Testis (tissue), 3 donors: ENCODE measurements around the gene SFXN2. TPM values are rescaled to one million over a fixed set of nuclear protein-coding genes. Genes with fewer than 3 reads are reported as not detected.
A peak's percentile ranks its signal among the peaks of the same experiment; 100 is the strongest.
"Not testable (repeated sequence)": the region's sequence is repeated elsewhere in the genome, so short reads cannot be mapped to it uniquely, and the experiment has no call there.

Experiments used
- DNase-seq: peaks from one replicate; pipeline ENCODE4 v3.0.0-alpha.2; 2019
- H3K27ac ChIP-seq, 2 donors: fragments of 200-600 bp; sonication (generic); one replicate each; pipeline ENCODE4 v1.5.1; 2019
- H3K27me3 ChIP-seq: fragments of 200-600 bp; sonication (generic); one replicate; pipeline ENCODE4 v1.5.1; 2019
- H3K36me3 ChIP-seq: fragments of 200-600 bp; sonication (generic); one replicate; pipeline ENCODE4 v1.5.1; 2017; ENCODE audit warnings: low read depth; ENCODE audit errors: missing control alignments
- H3K4me1 ChIP-seq: fragments of 200-600 bp; sonication (generic); one replicate; pipeline ENCODE4 v1.5.1; 2019
- H3K4me3 ChIP-seq, 2 donors: fragments of 200-600 bp; sonication (generic); one replicate each; pipeline ENCODE4 v1.5.1; 2017 to 2019
- H3K9me3 ChIP-seq: fragments of 200-600 bp; sonication (generic); one replicate; pipeline ENCODE4 v1.5.1; 2017
- POLR2A ChIP-seq: fragments of 450-650 bp; IDR thresholded peaks from one replicate; pipeline ENCODE4 v1.6.1; 2017; ENCODE audit warnings: antibody characterized with exemption, mild to moderate bottlenecking, moderate library complexity
- WGBS, 2 donors: methylation state at CpG; one replicate each; pipeline ENCODE4 v1.1.5; 2018; 5-methylcytosine and 5-hydroxymethylcytosine counted together
- intact Hi-C: fragments of 100-400 bp; cut with DNase I; formaldehyde crosslinking; loops from one replicate; pipeline ENCODE4 v1.15.1; 2023; ENCODE audit warnings: low total_unique reads
- polyA plus RNA-seq: library from polyadenylated mRNA; stranded (reverse); fragments of 350-450 nt; fragmentation: Illumina TruSeq; extraction: RNeasy Lipid Tissue Mini Kit (QIAGEN cat#74804); gene quantifications from one replicate; pipeline ENCODE4 v1.2.3, GENCODE V29; 2014; ENCODE audit warnings: low read depth, low replicate concordance; ENCODE audit not compliant: insufficient read depth
- total RNA-seq, 2 donors: library from RNA; depleted of rRNA; stranded (reverse); fragments of >200 nt; gene quantifications; one replicate each; pipeline ENCODE4 v1.2.3, GENCODE V29; 2016
- TF ChIP-seq, protein P1 (sequence below), 3 experiments: fragments of 450-650 bp in 2 of 3; fragments of 200-600 bp in 1 of 3; sonication (generic) in 1 of 3; IDR thresholded peaks; one replicate each; pipeline ENCODE4 v1.5.1; 2016 to 2019; ENCODE audit warnings: antibody characterized with exemption in 3 of 3, mild to moderate bottlenecking in 2 of 3, moderate library complexity in 1 of 3

The SFXN2 gene
- total and polyA plus RNA-seq, 3 donors from 2014 or later, result 4.4 to 9.8 (median 5.6) TPM

DNA sequence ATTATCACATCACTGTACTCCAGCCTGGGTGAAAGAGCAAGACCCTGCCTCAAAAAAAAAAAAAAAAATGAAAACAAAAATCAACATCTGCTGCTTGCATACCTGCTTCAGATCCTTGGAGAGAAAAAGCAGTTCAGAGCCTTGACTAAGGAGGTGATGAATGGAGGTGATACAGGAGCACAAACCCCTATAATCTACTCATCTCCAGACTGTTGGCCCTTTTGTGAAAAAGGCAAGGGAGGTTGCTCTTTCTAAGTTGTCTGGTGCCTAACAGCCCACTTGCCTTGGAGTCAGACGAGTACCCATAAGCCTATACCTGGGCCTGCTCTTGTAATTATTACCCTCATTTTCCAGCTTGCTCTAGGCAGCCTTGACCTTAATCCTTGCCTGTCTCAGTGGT, 1.4 kb downstream of the SFXN2 start:
- no peak overlapping the region for H3K27ac ChIP-seq
- H3K4me1 ChIP-seq, result peaks cover 25% of the 10 kb centered on the region
- TF ChIP-seq, protein P1, sequence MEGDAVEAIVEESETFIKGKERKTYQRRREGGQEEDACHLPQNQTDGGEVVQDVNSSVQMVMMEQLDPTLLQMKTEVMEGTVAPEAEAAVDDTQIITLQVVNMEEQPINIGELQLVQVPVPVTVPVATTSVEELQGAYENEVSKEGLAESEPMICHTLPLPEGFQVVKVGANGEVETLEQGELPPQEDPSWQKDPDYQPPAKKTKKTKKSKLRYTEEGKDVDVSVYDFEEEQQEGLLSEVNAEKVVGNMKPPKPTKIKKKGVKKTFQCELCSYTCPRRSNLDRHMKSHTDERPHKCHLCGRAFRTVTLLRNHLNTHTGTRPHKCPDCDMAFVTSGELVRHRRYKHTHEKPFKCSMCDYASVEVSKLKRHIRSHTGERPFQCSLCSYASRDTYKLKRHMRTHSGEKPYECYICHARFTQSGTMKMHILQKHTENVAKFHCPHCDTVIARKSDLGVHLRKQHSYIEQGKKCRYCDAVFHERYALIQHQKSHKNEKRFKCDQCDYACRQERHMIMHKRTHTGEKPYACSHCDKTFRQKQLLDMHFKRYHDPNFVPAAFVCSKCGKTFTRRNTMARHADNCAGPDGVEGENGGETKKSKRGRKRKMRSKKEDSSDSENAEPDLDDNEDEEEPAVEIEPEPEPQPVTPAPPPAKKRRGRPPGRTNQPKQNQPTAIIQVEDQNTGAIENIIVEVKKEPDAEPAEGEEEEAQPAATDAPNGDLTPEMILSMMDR (IDR thresholded peaks at IDR 0.05), result no peak
- TF ChIP-seq POLR2A, result no peak
- DNase-seq, result no peak
- whole genome bisulfite sequencing, 2 donors, result 75 to 95% methylated on average over 1 of the region's 1 CpG
- no peaks in the 10 kb centered on the region for H3K27me3 ChIP-seq
- intact Hi-C loops, result no loop called here
- no peaks in the 10 kb centered on the region for H3K9me3 ChIP-seq
- H3K36me3 ChIP-seq, result no peaks in the 10 kb centered on the region
- no peak overlapping the region for H3K4me3 ChIP-seq

DNA sequence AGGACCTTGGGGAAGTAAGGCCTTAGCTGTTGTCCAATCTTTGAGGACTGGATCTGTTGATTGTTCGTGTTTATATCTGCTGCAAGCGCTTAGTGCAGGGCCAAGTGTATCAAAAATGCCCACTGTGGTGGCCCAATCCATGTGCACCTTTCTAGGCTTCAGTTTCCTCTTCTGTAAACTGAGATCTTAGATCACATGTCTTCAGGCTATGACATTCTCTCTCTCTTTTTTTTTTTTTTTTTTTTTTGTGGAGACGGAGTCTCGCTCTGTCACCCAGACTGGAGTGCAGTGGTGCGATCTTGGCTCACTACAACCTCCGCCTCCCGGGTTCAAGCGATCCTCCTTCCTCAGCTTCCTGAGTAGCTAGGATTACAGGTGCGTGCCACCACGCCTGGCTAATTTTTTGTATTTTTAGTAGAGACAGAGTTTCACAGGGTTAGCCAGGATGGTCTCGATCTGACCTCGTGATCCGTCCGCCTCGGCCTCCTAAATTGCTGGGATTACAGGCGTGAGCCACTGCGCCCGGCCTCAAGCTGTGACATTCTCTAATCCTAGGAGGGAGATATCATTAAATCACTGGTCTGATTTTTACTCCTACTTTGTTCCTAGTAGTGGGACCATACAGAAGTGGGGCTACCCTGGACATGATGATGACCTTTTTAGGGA, 2.6 kb downstream of the SFXN2 start:
- DNase-seq, H3K27me3 ChIP-seq, H3K9me3 ChIP-seq, intact Hi-C loops, H3K36me3 ChIP-seq, H3K4me3 ChIP-seq: not testable (repeated sequence)
- peaks cover 28% of the 10 kb centered on the region for H3K4me1 ChIP-seq
- 94 to 96% methylated on average over 18 of the region's 18 CpGs for WGBS, 2 donors
- H3K27ac ChIP-seq, result peak overlapping the region in 1 of 2 donors; percentile 73

DNA sequence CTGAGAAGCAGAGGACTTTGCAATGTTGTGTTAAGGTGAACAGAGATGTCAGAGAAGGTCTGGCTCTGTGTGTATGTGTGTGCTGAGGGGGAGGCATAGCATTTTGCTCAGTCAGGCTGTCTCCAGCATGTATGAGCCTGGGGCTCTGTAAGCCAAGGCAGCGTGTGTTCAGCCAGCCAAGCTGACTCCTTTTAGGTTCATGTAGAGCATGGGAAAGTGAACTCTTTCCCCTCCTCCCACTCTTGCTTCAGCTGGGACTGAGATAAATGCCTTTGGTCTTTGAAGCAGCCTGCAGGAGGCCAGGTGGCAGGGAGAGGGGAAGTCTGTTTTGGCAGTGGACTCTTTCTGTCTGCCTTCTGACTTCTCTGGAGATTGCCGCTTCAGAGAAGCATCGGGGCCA, 3.8 kb downstream of the SFXN2 start:
- H3K27ac ChIP-seq, result peak overlapping the region; percentile 21 to 73
- H3K27me3 ChIP-seq, result no peaks in the 10 kb centered on the region
- H3K36me3 ChIP-seq, result no peaks in the 10 kb centered on the region
- intact Hi-C loops, result no loop called here
- H3K4me3 ChIP-seq, result no peak overlapping the region
- peak; percentile 67 for DNase-seq
- H3K9me3 ChIP-seq, result no peaks in the 10 kb centered on the region
- whole genome bisulfite sequencing, 2 donors, result 24 to 70% methylated on average over 3 of the region's 3 CpGs
- H3K4me1 ChIP-seq, result peaks cover 22% of the 10 kb centered on the region
- TF ChIP-seq POLR2A, result no peak
- TF ChIP-seq, protein P1 (IDR thresholded peaks at IDR 0.05), result no peak

DNA sequence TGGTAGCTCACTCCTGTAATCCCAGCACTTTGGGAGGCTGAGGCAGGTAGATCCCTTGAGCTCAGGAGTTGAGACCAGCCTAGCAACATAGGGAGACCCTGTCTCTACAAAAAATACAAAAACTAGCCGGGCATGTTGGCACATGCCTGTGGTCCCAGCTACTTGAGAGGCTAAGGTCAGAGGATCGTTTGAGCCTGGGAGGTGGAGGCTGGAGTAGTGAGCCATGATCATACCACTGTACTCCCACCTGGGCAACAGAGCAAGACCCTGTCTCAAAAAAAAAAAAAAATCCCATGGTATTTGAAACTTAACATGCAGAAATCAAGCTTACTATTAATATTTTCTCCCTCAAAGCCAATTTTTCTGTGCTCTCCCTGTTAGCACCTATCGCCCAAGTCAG, 5.9 kb downstream of the SFXN2 start:
- TF ChIP-seq POLR2A, result no peak
- TF ChIP-seq, protein P1 (IDR thresholded peaks at IDR 0.05), result no peak
- intact Hi-C loops, result loop anchor here (10.0 kb wide), 1 partner anchor 104 kb away; no protein-coding TSS in a partner anchor
- no peak overlapping the region for H3K27ac ChIP-seq

GRCh38 chr10:102720775-102721301, 6.4 kb downstream of the SFXN2 start:
- TF ChIP-seq, protein P1 (IDR thresholded peaks at IDR 0.05), result no peak
- no peak for TF ChIP-seq POLR2A
- intact Hi-C loops, result loop anchor here (10.0 kb wide), 1 partner anchor 104 kb away; no protein-coding TSS in a partner anchor
- Histone ChIP-seq H3K4me3 (no peak overlapping the region), H3K36me3 (no peaks in the 10 kb centered on the region), H3K9me3 (no peaks in the 10 kb centered on the region), H3K27me3 (no peaks in the 10 kb centered on the region), H3K4me1 (peaks cover 13% of the 10 kb centered on the region), H3K27ac (no peak overlapping the region)
- DNase-seq, result no peak
- 51 to 67% methylated on average over 6 of the region's 6 CpGs for WGBS, 2 donors

More for the DNA sequence above, 5.9 kb downstream of the SFXN2 start:
- peaks cover 16% of the 10 kb centered on the region for H3K4me1 ChIP-seq
- H3K36me3 ChIP-seq, result no peaks in the 10 kb centered on the region
- H3K27me3 ChIP-seq, result no peaks in the 10 kb centered on the region
- DNase-seq, result no peak
- H3K9me3 ChIP-seq, result no peaks in the 10 kb centered on the region
- WGBS, 2 donors, result 91 to 95% methylated on average over 3 of the region's 3 CpGs
- no peak overlapping the region for H3K4me3 ChIP-seq
